Ovary (tissue), 3 donors: ENCODE measurements around the gene PADI1.

ENCODE experiments used
- POLR2A ChIP-seq: fragments of 450-650 bp; IDR thresholded peaks from one replicate; pipeline ENCODE4 v1.6.1; 2017; ENCODE audit warnings: antibody characterized with exemption, mild to moderate bottlenecking, moderate library complexity
- TF ChIP-seq, protein P1 (sequence below), 3 donors: fragments of 450-650 bp in 2 of 3; fragments of 200-600 bp in 1 of 3; IDR thresholded peaks; one replicate each; pipeline versions ENCODE4 v1.5.1 to v1.8.0; 2016 to 2022; ENCODE audit warnings: antibody characterized with exemption in 3 of 3, mild to moderate bottlenecking in 1 of 3
- donor health status: DM: no; HTN: no; CAD: no.

DNA sequence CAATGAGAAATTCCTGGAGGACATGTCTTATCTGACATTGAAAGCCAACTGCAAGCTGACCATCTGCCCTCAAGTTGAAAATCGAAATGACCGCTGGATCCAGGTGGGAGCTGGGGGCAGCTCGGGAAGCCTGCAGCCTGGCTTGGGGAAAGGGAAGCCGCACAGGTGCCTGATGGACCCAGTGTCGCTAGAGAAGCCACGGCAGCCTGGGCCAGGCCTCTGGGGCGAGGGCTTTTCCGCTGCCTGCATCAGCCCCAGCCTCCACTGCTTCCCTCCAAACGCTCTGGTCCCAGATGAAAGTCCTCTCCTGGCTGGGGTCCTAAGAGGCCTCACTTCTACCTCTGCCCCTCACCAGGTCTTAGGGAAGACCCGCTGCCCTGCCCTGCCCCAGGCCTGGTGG is 25.2 kb downstream of the PADI1 start:
- TF ChIP-seq, protein P1, sequence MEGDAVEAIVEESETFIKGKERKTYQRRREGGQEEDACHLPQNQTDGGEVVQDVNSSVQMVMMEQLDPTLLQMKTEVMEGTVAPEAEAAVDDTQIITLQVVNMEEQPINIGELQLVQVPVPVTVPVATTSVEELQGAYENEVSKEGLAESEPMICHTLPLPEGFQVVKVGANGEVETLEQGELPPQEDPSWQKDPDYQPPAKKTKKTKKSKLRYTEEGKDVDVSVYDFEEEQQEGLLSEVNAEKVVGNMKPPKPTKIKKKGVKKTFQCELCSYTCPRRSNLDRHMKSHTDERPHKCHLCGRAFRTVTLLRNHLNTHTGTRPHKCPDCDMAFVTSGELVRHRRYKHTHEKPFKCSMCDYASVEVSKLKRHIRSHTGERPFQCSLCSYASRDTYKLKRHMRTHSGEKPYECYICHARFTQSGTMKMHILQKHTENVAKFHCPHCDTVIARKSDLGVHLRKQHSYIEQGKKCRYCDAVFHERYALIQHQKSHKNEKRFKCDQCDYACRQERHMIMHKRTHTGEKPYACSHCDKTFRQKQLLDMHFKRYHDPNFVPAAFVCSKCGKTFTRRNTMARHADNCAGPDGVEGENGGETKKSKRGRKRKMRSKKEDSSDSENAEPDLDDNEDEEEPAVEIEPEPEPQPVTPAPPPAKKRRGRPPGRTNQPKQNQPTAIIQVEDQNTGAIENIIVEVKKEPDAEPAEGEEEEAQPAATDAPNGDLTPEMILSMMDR (IDR thresholded peaks at IDR 0.05) = no peak
- no peak for TF ChIP-seq POLR2A
